GM18508 (cell line): Measurements from ENCODE around the gene ASB13.
A peak's percentile ranks its signal among the peaks of the same experiment; 100 is the strongest.
"Not testable (repeated sequence)": the region's sequence is repeated elsewhere in the genome, so short reads cannot be mapped to it uniquely, and the experiment has no call there.

Source experiments
- ATAC-seq: cut with Tn5 transposase; IDR thresholded peaks from one replicate; pipeline ENCODE4 v1.9.1; 2021; ENCODE audit warnings: moderate number of reproducible peaks; ENCODE audit not compliant: insufficient read depth, unreplicated experiment

The ASB13 gene

GRCh38 chr10:5628451-5629302, 37.7 kb downstream of the ASB13 start:
- ATAC-seq: no peak

- ATAC-seq: no peak
Observed at GRCh38 chr10:5627486-5628044, 38.8 kb downstream of the ASB13 start.

- ATAC-seq: no peak
Observed at GRCh38 chr10:5625992-5626777, 40.2 kb downstream of the ASB13 start.

GRCh38 chr10:5624701-5625100, 41.7 kb downstream of the ASB13 start:
- ATAC-seq: no peak

- peak; percentile 69 for ATAC-seq
Observed at GRCh38 chr10:5623081-5623748, 43.2 kb downstream of the ASB13 start.

GRCh38 chr10:5622186-5622960, 44.0 kb downstream of the ASB13 start:
- ATAC-seq: no peak

- ATAC-seq: not testable (repeated sequence)
Observed at GRCh38 chr10:5621371-5621770, 45.0 kb downstream of the ASB13 start.

- no peak for ATAC-seq
Observed at GRCh38 chr10:5620966-5621365, 45.4 kb downstream of the ASB13 start.

- ATAC-seq: no peak
Observed at GRCh38 chr10:5620223-5620721, 46.1 kb downstream of the ASB13 start.

GRCh38 chr10:5619362-5620211, 46.8 kb downstream of the ASB13 start:
- ATAC-seq: no peak

GRCh38 chr10:5618829-5619228, 47.6 kb downstream of the ASB13 start:
- ATAC-seq: no peak

GRCh38 chr10:5618042-5618441, 48.4 kb downstream of the ASB13 start:
- no peak for ATAC-seq

- no peak for ATAC-seq
Observed at GRCh38 chr10:5617521-5617920, 48.9 kb downstream of the ASB13 start.

GRCh38 chr10:5616836-5617235, 49.6 kb downstream of the ASB13 start:
- no peak for ATAC-seq

GRCh38 chr10:5616046-5616445, 50.3 kb downstream of the ASB13 start:
- ATAC-seq: no peak

- ATAC-seq: no peak
Observed at GRCh38 chr10:5615316-5615715, 51.1 kb downstream of the ASB13 start.

GRCh38 chr10:5614155-5614721, 52.2 kb downstream of the ASB13 start:
- ATAC-seq: no peak

- no peak for ATAC-seq
Observed at GRCh38 chr10:5613481-5614154, 52.8 kb downstream of the ASB13 start.
